T-helper 1 cell treated with Interleukin-12 subunit alpha and Interleukin-12 subunit beta and Interleukin-4 antibody, amounts not matched to agents 30 μg/mL and 1 μg/mL, for 36 hours (primary cell): Measurements from ENCODE around the gene GHR.

ENCODE experiments used
- H3K27ac Mint-ChIP-seq: one replicate; pipeline ENCODE4 v1.8.0; 2021; ENCODE audit warnings: mild to moderate bottlenecking, mixed read lengths
- H3K27me3 Mint-ChIP-seq: one replicate; pipeline ENCODE4 v1.8.0; 2021; ENCODE audit warnings: low read depth, mixed read lengths
- H3K36me3 Mint-ChIP-seq: one replicate; pipeline ENCODE4 v1.8.0; 2021; ENCODE audit warnings: low read depth, mixed read lengths
- H3K4me1 Mint-ChIP-seq: one replicate; pipeline ENCODE4 v1.8.0; 2021; ENCODE audit warnings: low read depth, mixed read lengths
- H3K4me3 Mint-ChIP-seq: one replicate; pipeline ENCODE4 v1.8.0; 2021; ENCODE audit warnings: mild to moderate bottlenecking, moderate library complexity, mixed read lengths
- H3K9me3 Mint-ChIP-seq: one replicate; pipeline ENCODE4 v1.8.0; 2021; ENCODE audit warnings: mixed read lengths

Gene GHR

GRCh38 chr5:42636425-42636824 lies 213.2 kb downstream of the GHR start:
- H3K9me3 Mint-ChIP-seq = no peaks in the 10 kb centered on the region
- no peaks in the 10 kb centered on the region for H3K36me3 Mint-ChIP-seq
- no peak overlapping the region for H3K4me3 Mint-ChIP-seq
- H3K4me1 Mint-ChIP-seq = no peaks in the 10 kb centered on the region
- H3K27me3 Mint-ChIP-seq = peaks cover 4% of the 10 kb centered on the region
- no peak overlapping the region for H3K27ac Mint-ChIP-seq

- Mint-ChIP-seq H3K4me1 (no peaks in the 10 kb centered on the region), H3K9me3 (no peaks in the 10 kb centered on the region), H3K4me3 (no peak overlapping the region), H3K27me3 (peaks cover 4% of the 10 kb centered on the region), H3K36me3 (no peaks in the 10 kb centered on the region), H3K27ac (no peak overlapping the region)
These were observed 213.7 kb downstream of the GHR start for GRCh38 chr5:42636946-42637345.

GRCh38 chr5:42638972-42639371 lies 215.7 kb downstream of the GHR start:
- Mint-ChIP-seq H3K9me3 (no peaks in the 10 kb centered on the region), H3K27ac (no peak overlapping the region), H3K27me3 (no peaks in the 10 kb centered on the region), H3K4me1 (no peaks in the 10 kb centered on the region), H3K36me3 (no peaks in the 10 kb centered on the region), H3K4me3 (no peak overlapping the region)

GRCh38 chr5:42640835-42641234 lies 217.6 kb downstream of the GHR start:
- H3K36me3 Mint-ChIP-seq = no peaks in the 10 kb centered on the region
- H3K27ac Mint-ChIP-seq = no peak overlapping the region
- H3K9me3 Mint-ChIP-seq = no peaks in the 10 kb centered on the region
- no peak overlapping the region for H3K4me3 Mint-ChIP-seq
- no peaks in the 10 kb centered on the region for H3K4me1 Mint-ChIP-seq
- no peaks in the 10 kb centered on the region for H3K27me3 Mint-ChIP-seq

- Mint-ChIP-seq H3K9me3 (no peaks in the 10 kb centered on the region), H3K36me3 (no peaks in the 10 kb centered on the region), H3K27ac (no peak overlapping the region), H3K27me3 (no peaks in the 10 kb centered on the region), H3K4me1 (no peaks in the 10 kb centered on the region), H3K4me3 (no peak overlapping the region)
These were observed 218.2 kb downstream of the GHR start for GRCh38 chr5:42641336-42642005.

- Mint-ChIP-seq H3K4me3 (no peak overlapping the region), H3K27me3 (no peaks in the 10 kb centered on the region)
These were observed 218.8 kb downstream of the GHR start for GRCh38 chr5:42642006-42642405.

GRCh38 chr5:42643360-42643759 lies 220.1 kb downstream of the GHR start:
- no peaks in the 10 kb centered on the region for H3K4me1 Mint-ChIP-seq
- H3K36me3 Mint-ChIP-seq = no peaks in the 10 kb centered on the region
- no peak overlapping the region for H3K4me3 Mint-ChIP-seq
- no peak overlapping the region for H3K27ac Mint-ChIP-seq
- no peaks in the 10 kb centered on the region for H3K9me3 Mint-ChIP-seq
- peaks cover 3% of the 10 kb centered on the region for H3K27me3 Mint-ChIP-seq

More at GRCh38 chr5:42642006-42642405, 218.8 kb downstream of the GHR start:
- H3K4me1 Mint-ChIP-seq = no peaks in the 10 kb centered on the region
- no peaks in the 10 kb centered on the region for H3K9me3 Mint-ChIP-seq
- no peak overlapping the region for H3K27ac Mint-ChIP-seq
- no peaks in the 10 kb centered on the region for H3K36me3 Mint-ChIP-seq

- H3K27ac Mint-ChIP-seq = no peak overlapping the region
- H3K27me3 Mint-ChIP-seq = peaks cover 3% of the 10 kb centered on the region
- H3K4me3 Mint-ChIP-seq = no peak overlapping the region
- no peaks in the 10 kb centered on the region for H3K9me3 Mint-ChIP-seq
- no peaks in the 10 kb centered on the region for H3K4me1 Mint-ChIP-seq
- H3K36me3 Mint-ChIP-seq = no peaks in the 10 kb centered on the region
These were observed 221.9 kb downstream of the GHR start for GRCh38 chr5:42645138-42645537.

- H3K4me3 Mint-ChIP-seq = no peak overlapping the region
- H3K9me3 Mint-ChIP-seq = no peaks in the 10 kb centered on the region
- H3K27ac Mint-ChIP-seq = no peak overlapping the region
- peaks cover 3% of the 10 kb centered on the region for H3K27me3 Mint-ChIP-seq
- H3K4me1 Mint-ChIP-seq = no peaks in the 10 kb centered on the region
- no peaks in the 10 kb centered on the region for H3K36me3 Mint-ChIP-seq
These were observed 224.8 kb downstream of the GHR start for GRCh38 chr5:42648036-42648435.

GRCh38 chr5:42648915-42649314 lies 225.7 kb downstream of the GHR start:
- Mint-ChIP-seq H3K4me3 (no peak overlapping the region), H3K9me3 (no peaks in the 10 kb centered on the region), H3K36me3 (no peaks in the 10 kb centered on the region), H3K4me1 (no peaks in the 10 kb centered on the region), H3K27ac (no peak overlapping the region), H3K27me3 (peaks cover 3% of the 10 kb centered on the region)

GRCh38 chr5:42650084-42650483 lies 226.8 kb downstream of the GHR start:
- H3K4me3 Mint-ChIP-seq = no peak overlapping the region
- H3K36me3 Mint-ChIP-seq = no peaks in the 10 kb centered on the region
- no peaks in the 10 kb centered on the region for H3K9me3 Mint-ChIP-seq
- no peaks in the 10 kb centered on the region for H3K4me1 Mint-ChIP-seq
- H3K27ac Mint-ChIP-seq = no peak overlapping the region
- peaks cover 3% of the 10 kb centered on the region for H3K27me3 Mint-ChIP-seq

GRCh38 chr5:42653705-42654104 lies 230.5 kb downstream of the GHR start:
- Mint-ChIP-seq H3K36me3 (no peaks in the 10 kb centered on the region), H3K27me3 (no peaks in the 10 kb centered on the region), H3K4me3 (no peak overlapping the region), H3K4me1 (no peaks in the 10 kb centered on the region), H3K27ac (no peak overlapping the region), H3K9me3 (no peaks in the 10 kb centered on the region)

GRCh38 chr5:42654645-42655044 lies 231.4 kb downstream of the GHR start:
- H3K9me3 Mint-ChIP-seq = no peaks in the 10 kb centered on the region
- no peak overlapping the region for H3K27ac Mint-ChIP-seq
- no peaks in the 10 kb centered on the region for H3K4me1 Mint-ChIP-seq
- H3K27me3 Mint-ChIP-seq = no peaks in the 10 kb centered on the region
- no peak overlapping the region for H3K4me3 Mint-ChIP-seq
- H3K36me3 Mint-ChIP-seq = no peaks in the 10 kb centered on the region

- no peak overlapping the region for H3K27ac Mint-ChIP-seq
These were observed 232.9 kb downstream of the GHR start for GRCh38 chr5:42655982-42656650.

GRCh38 chr5:42656651-42657015 lies 233.4 kb downstream of the GHR start:
- no peaks in the 10 kb centered on the region for H3K9me3 Mint-ChIP-seq
- H3K4me3 Mint-ChIP-seq = no peak overlapping the region
- H3K36me3 Mint-ChIP-seq = no peaks in the 10 kb centered on the region
- no peaks in the 10 kb centered on the region for H3K27me3 Mint-ChIP-seq
- no peak overlapping the region for H3K27ac Mint-ChIP-seq
- H3K4me1 Mint-ChIP-seq = no peaks in the 10 kb centered on the region

More at GRCh38 chr5:42655982-42656650, 232.9 kb downstream of the GHR start:
- H3K4me1 Mint-ChIP-seq = no peaks in the 10 kb centered on the region
- no peaks in the 10 kb centered on the region for H3K27me3 Mint-ChIP-seq
- no peaks in the 10 kb centered on the region for H3K36me3 Mint-ChIP-seq
- H3K9me3 Mint-ChIP-seq = no peaks in the 10 kb centered on the region
- no peak overlapping the region for H3K4me3 Mint-ChIP-seq
